Right atrium auricular region (tissue), 2 donors: ENCODE data around the gene WASF2. TPM values are rescaled to one million over a fixed set of nuclear protein-coding genes. Genes with fewer than 3 reads are reported as not detected.
"Not testable (repeated sequence)": the region's sequence is repeated elsewhere in the genome, so short reads cannot be mapped to it uniquely, and the experiment has no call there.

Experiments used
- DNase-seq: peaks from one replicate; pipeline ENCODE4 v3.0.0-alpha.2; 2019; ENCODE audit warnings: low spot score
- H3K27ac ChIP-seq, 2 donors: fragments of 200-600 bp; sonication (generic); 1 replicate in 1 of 2; 2 replicates in 1 of 2; pipeline ENCODE4 v1.5.1; 2016 to 2019
- H3K27me3 ChIP-seq, 2 donors: fragments of 200-600 bp; sonication (generic); one replicate each; pipeline versions ENCODE4 v1.5.1 to v1.6.0; 2017 to 2019
- H3K36me3 ChIP-seq: fragments of 200-600 bp; sonication (generic); one replicate; pipeline ENCODE4 v1.5.1; 2016
- H3K4me1 ChIP-seq, 2 donors: fragments of 200-600 bp; sonication (generic); one replicate each; pipeline versions ENCODE4 v1.5.1 to v1.6.0; 2017 to 2019
- H3K4me3 ChIP-seq, 2 donors: fragments of 200-600 bp; sonication (generic); 1 replicate in 1 of 2; 2 replicates in 1 of 2; pipeline ENCODE4 v1.5.1; 2017 to 2019; ENCODE audit warnings: mild to moderate bottlenecking in 1 of 2, moderate library complexity in 1 of 2
- H3K9me3 ChIP-seq, 2 donors: fragments of 200-600 bp; sonication (generic); one replicate each; pipeline ENCODE4 v1.5.1; 2019
- CTCF ChIP-seq, 2 donors: fragments of 200-600 bp; sonication (generic); IDR thresholded peaks; one replicate each; pipeline ENCODE4 v1.5.1; 2019; ENCODE audit warnings: antibody characterized with exemption in 2 of 2
- total RNA-seq, 2 donors: library from RNA; depleted of rRNA; stranded (reverse); fragments of >200 nt; gene quantifications; one replicate each; pipeline ENCODE4 v1.1.0, GENCODE V29; 2016

Gene WASF2
- total RNA-seq, 2 donors from 2014 or later: 20.7 to 49.0 TPM

- no peak for DNase-seq
- no peak overlapping the region for H3K4me3 ChIP-seq
- H3K9me3 ChIP-seq: no peaks in the 10 kb centered on the region
- H3K36me3 ChIP-seq: peaks cover 3% of the 10 kb centered on the region
- H3K27me3 ChIP-seq: no peaks in the 10 kb centered on the region
- TF ChIP-seq CTCF (IDR thresholded peaks at IDR 0.05): no peak
- H3K27ac ChIP-seq: no peak overlapping the region
- peaks cover 0 to 75% of the 10 kb centered on the region in 2 donors for H3K4me1 ChIP-seq
These were observed 18.5 kb downstream of the WASF2 start for GRCh38 chr1:27471477-27471876.

GRCh38 chr1:27469334-27469733, 20.6 kb downstream of the WASF2 start:
- Histone ChIP-seq H3K36me3 (peaks cover 8% of the 10 kb centered on the region), H3K4me3 (no peak overlapping the region), H3K4me1 (peaks cover 0 to 58% of the 10 kb centered on the region in 2 donors), H3K27me3 (no peaks in the 10 kb centered on the region), H3K27ac (no peak overlapping the region), H3K9me3 (no peaks in the 10 kb centered on the region)
- no peak for TF ChIP-seq CTCF (IDR thresholded peaks at IDR 0.05)
- no peak for DNase-seq

GRCh38 chr1:27468378-27468777, 21.6 kb downstream of the WASF2 start:
- peaks cover 0 to 52% of the 10 kb centered on the region in 2 donors for H3K4me1 ChIP-seq

GRCh38 chr1:27464926-27465647, 24.9 kb downstream of the WASF2 start:
- H3K36me3 ChIP-seq: peaks cover 8% of the 10 kb centered on the region
- no peaks in the 10 kb centered on the region for H3K9me3 ChIP-seq
- TF ChIP-seq CTCF (IDR thresholded peaks at IDR 0.05): no peak
- H3K27ac ChIP-seq: no peak overlapping the region
- H3K27me3 ChIP-seq: no peaks in the 10 kb centered on the region
- H3K4me3 ChIP-seq: no peak overlapping the region
- DNase-seq: no peak
- H3K4me1 ChIP-seq: peaks cover 0 to 54% of the 10 kb centered on the region in 2 donors

More at GRCh38 chr1:27468378-27468777, 21.6 kb downstream of the WASF2 start:
- DNase-seq, H3K27ac ChIP-seq, H3K9me3 ChIP-seq, H3K27me3 ChIP-seq, H3K4me3 ChIP-seq, H3K36me3 ChIP-seq: not testable (repeated sequence)

- H3K27ac ChIP-seq, H3K36me3 ChIP-seq, DNase-seq, H3K9me3 ChIP-seq, H3K4me3 ChIP-seq, H3K27me3 ChIP-seq: not testable (repeated sequence)
- H3K4me1 ChIP-seq: peaks cover 0 to 54% of the 10 kb centered on the region in 2 donors
These were observed 26.1 kb downstream of the WASF2 start for GRCh38 chr1:27463916-27464315.

- not testable (repeated sequence) for H3K27ac ChIP-seq, H3K4me3 ChIP-seq, H3K9me3 ChIP-seq, H3K36me3 ChIP-seq, H3K27me3 ChIP-seq, DNase-seq
- peaks cover 0 to 39% of the 10 kb centered on the region in 2 donors for H3K4me1 ChIP-seq
These were observed 31.4 kb downstream of the WASF2 start for GRCh38 chr1:27458521-27458920.

- H3K27me3 ChIP-seq: no peaks in the 10 kb centered on the region
- DNase-seq: no peak
- no peak overlapping the region for H3K4me3 ChIP-seq
- peak overlapping the region in 1 of 2 donors; percentile 4 for H3K27ac ChIP-seq
- no peak for TF ChIP-seq CTCF (IDR thresholded peaks at IDR 0.05)
- H3K9me3 ChIP-seq: no peaks in the 10 kb centered on the region
- no peaks in the 10 kb centered on the region for H3K36me3 ChIP-seq
- peaks cover 0 to 43% of the 10 kb centered on the region in 2 donors for H3K4me1 ChIP-seq
These were observed 34.7 kb downstream of the WASF2 start for GRCh38 chr1:27455139-27455811.
